A549 (cell line): ENCODE measurements around the gene TNS1.

Experiments used
- PHF8 ChIP-seq: fragments of 200-600 bp; sonication (generic); IDR thresholded peaks from 2 replicates; pipeline ENCODE4 v1.6.1; 2016; ENCODE audit warnings: low read depth, mild to moderate bottlenecking, antibody characterized with exemption, moderate library complexity, borderline replicate concordance
- SMC3 ChIP-seq: fragments of >200 bp; sonication (Bioruptor Twin); formaldehyde crosslinking; IDR thresholded peaks from 3 replicates; pipeline ENCODE4 v1.6.1; 2018; ENCODE audit warnings: inconsistent platforms
- TF ChIP-seq, protein P1 (sequence below): fragments of 250-450 bp; sonication (Bioruptor Pico); IDR thresholded peaks from 2 replicates; pipeline ENCODE4 v1.5.0; 2020; ENCODE audit warnings: low read depth, mild to moderate bottlenecking, moderate library complexity
- TF ChIP-seq, protein P2 (sequence below): fragments of >200 bp; sonication (Bioruptor Twin); formaldehyde crosslinking; IDR thresholded peaks from 3 replicates; pipeline ENCODE4 v1.5.1; 2016
- TF ChIP-seq, protein P3 (sequence below): IDR thresholded peaks from 2 replicates; pipeline ENCODE4 v1.6.1; 2012

DNA sequence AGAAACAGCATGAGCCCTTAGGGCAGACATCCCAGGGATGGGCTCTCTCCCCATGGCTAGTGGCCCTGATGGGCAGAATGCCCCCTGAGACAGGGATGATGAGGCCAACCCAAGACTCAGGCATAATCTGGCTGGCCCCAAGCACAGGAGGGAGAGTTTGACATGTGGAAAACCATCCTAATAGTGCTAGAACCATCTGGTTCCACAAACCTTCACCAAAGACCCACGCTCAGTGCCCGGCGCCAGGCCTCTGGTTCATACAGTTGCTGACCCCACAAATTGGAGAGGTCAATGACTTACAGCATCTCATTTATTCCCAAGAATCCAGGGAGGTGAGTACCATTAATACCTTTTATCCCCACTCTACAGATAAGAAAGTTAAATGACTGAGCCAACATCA lies 95.5 kb downstream of the TNS1 start:
- TF ChIP-seq PHF8, result no peak
- TF ChIP-seq, protein P1, sequence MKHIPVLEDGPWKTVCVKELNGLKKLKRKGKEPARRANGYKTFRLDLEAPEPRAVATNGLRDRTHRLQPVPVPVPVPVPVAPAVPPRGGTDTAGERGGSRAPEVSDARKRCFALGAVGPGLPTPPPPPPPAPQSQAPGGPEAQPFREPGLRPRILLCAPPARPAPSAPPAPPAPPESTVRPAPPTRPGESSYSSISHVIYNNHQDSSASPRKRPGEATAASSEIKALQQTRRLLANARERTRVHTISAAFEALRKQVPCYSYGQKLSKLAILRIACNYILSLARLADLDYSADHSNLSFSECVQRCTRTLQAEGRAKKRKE (CRISPR knock-in tag), result no peak
- TF ChIP-seq SMC3, result no peak
- TF ChIP-seq, protein P2, sequence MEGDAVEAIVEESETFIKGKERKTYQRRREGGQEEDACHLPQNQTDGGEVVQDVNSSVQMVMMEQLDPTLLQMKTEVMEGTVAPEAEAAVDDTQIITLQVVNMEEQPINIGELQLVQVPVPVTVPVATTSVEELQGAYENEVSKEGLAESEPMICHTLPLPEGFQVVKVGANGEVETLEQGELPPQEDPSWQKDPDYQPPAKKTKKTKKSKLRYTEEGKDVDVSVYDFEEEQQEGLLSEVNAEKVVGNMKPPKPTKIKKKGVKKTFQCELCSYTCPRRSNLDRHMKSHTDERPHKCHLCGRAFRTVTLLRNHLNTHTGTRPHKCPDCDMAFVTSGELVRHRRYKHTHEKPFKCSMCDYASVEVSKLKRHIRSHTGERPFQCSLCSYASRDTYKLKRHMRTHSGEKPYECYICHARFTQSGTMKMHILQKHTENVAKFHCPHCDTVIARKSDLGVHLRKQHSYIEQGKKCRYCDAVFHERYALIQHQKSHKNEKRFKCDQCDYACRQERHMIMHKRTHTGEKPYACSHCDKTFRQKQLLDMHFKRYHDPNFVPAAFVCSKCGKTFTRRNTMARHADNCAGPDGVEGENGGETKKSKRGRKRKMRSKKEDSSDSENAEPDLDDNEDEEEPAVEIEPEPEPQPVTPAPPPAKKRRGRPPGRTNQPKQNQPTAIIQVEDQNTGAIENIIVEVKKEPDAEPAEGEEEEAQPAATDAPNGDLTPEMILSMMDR, result no peak
- TF ChIP-seq, protein P3, sequence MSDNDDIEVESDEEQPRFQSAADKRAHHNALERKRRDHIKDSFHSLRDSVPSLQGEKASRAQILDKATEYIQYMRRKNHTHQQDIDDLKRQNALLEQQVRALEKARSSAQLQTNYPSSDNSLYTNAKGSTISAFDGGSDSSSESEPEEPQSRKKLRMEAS, result no peak
